ENCODE results near the gene ATRN.
A peak's percentile ranks its signal among the peaks of the same experiment; 100 is the strongest.
"Not testable (repeated sequence)": the region's sequence is repeated elsewhere in the genome, so short reads cannot be mapped to it uniquely, and the experiment has no call there.

Gene ATRN

DNA sequence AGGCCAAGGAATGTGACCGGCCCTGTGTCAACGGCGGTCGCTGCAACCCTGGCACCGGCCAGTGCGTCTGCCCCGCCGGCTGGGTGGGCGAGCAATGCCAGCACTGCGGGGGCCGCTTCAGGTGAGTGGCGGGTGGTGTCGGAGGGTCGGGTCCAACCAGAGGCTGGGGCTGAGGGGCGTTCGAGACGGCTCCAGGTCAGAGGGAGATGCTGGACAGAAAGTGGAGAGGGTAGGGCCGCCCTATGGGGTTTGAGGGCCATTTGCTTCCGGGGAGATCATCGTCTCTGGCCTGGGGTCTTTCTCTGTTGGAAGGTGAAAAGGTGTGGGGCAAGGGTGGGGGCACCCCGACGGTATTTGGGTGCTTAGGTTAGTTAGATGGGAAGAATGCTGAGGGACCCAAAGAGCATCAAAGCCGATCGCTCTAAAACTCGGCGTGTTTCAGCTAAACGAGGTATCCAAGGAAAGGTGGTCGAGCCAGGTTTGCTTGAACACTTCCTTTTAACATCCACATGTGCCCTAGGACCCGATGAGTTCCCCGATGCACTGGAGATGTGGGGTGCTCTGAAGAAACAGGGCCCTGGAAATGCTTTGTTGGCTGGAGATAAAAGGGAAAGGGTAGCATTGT, 691 bp downstream of the ATRN start:
- DNase-seq = no peak

GRCh38 chr20:3472105-3472504, 1.3 kb downstream of the ATRN start:
- DNase-seq = no peak

GRCh38 chr20:3473324-3473723, 2.5 kb downstream of the ATRN start:
- DNase-seq = no peak

GRCh38 chr20:3473944-3474343, 3.1 kb downstream of the ATRN start:
- no peak for DNase-seq

DNA sequence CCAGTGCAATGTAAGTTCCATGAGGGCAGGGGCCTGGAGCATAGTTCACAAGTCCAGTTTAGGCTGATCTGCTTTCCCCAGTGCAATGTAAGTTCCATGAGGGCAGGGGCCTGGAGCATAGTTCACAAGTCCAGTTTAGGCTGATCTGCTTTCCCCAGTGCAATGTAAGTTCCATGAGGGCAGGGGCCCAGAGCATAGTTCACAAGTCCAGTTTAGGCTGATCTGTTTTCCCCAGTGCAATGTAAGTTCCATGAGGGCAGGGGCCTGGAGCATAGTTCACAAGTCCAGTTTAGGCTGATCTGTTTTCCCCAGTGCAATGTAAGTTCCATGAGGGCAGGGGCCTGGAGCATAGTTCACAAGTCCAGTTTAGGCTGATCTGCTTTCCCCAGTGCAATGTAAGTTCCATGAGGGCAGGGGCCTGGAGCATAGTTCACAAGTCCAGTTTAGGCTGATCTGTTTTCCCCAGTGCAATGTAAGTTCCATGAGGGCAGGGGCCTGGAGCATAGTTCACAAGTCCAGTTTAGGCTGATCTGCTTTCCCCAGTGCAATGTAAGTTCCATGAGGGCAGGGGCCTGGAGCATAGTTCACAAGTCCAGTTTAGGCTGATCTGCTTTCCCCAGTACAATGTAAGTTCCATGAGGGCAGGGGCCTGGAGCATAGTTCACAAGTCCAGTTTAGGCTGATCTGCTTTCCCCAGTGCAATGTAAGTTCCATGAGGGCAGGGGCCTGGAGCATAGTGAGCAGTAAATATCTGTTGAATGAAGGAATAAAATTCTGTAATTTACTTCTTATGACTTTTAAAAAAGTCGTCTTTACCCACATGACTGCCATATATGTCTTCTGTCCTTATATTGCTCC, 6.4 kb downstream of the ATRN start:
- DNase-seq = not testable (repeated sequence)

DNA sequence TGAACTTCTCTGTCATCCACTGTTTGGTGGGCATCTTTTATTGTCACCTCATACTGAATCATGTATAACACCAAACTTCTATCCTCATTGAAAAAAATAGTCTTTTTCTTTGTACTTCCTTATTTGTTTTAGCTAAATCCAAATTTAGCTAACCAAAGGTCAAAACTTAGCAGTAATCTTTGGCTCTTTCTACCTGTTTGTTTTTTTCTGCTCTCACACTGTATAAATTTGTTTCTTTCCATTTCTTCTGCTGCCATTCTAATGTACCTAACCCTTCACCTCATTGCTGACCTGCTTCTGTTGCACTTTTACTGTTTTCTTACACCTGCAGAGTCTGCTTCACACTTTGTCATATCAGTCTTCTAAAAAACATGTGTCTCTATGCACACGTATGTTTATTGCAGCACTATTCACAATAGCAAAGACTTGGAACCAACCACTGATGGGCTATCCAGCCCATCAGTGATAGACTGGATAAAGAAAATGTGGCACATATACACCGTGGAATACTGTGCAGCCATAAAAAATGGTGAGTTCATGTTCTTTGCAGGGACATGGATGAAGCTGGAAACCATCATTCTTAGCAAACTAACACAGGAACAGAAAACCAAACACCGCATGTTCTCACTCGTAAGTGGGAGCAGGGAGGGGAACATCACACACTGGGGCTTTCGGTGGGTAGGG, 7.2 kb downstream of the ATRN start:
- no peak for DNase-seq

GRCh38 chr20:3479025-3479424, 8.2 kb downstream of the ATRN start:
- no peak for DNase-seq

- DNase-seq = no peak
These were observed 9.2 kb downstream of the ATRN start for GRCh38 chr20:3479759-3480615.

- no peak for DNase-seq
These were observed 12.5 kb downstream of the ATRN start for GRCh38 chr20:3483309-3483708.

- DNase-seq = no peak
These were observed 13.0 kb downstream of the ATRN start for GRCh38 chr20:3483784-3484183.

DNA sequence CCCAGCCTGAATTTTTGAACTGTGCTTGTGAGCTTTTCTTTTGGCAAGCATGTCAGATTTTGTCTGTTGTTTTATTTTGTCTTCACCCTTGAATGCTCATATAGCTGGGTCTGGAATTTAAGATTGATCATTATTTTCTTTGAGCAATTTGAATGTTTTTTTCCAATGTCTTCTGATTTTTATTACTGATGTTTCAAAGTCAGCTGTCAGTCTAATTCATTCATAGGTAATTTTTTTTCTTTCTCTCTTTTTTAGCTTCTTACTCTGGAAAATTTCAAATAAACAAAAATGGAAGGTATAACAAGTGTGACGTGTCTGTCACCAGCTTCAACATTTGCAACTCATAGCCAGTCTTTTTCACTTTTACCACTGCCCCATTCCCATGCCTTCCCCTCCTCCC, 15.1 kb downstream of the ATRN start:
- no peak for DNase-seq

DNA sequence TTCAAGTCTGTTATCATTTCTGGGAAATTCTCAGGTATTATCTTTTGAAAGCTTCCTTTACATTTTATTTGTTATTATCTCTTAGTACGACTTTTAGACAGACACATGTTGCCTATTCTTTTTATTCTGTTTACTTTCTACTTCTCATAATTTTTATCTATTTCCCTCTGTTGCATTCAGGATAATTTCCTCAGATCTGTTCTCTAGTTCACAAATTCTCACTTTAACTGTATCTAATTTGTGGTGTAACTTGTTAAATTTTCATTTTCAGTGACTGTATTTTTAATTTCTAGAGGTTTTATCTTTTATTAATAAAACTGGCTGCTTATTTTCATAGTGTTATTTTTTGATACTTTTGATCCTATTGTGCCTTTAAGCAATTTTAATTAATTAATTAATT, 16.0 kb downstream of the ATRN start:
- DNase-seq = no peak

DNA sequence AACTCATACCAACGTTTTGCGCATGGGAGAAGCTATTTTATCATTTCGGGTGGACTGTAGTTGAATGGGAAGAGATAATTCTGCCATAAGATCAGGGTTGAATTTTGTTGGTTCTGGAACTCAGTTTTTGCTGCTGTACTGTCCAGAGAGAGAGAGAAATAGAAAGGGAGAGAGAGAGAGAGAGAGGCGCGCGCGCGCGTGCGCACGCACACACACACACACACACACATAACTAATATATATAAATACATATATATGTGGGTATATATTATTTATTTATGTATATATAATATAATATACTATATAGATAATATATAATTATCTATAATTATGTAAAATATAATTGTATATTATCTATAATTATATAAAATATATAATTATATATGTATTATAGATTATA, 21.9 kb downstream of the ATRN start:
- DNase-seq = no peak

- DNase-seq = no peak
These were observed 23.4 kb downstream of the ATRN start for GRCh38 chr20:3494218-3494617.

DNA sequence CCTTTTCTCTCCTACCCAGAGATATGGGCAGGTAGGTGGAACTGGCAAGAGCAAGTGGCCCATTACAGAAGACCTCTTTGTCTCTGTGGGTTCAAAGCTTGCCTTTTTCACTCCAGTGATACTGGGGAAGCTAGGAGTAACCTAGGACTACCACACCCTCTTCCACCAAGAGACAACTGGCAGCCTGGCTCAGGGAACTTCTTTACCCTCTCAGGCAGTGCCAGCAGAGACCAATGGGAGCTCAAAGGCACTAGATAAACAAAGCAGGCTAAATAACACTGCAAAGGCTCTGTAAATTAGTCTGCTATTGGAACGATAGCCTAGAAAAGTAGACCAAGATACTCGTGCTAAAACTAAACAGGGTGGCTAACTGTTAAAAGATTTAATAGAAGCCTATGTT, 32.1 kb downstream of the ATRN start:
- no peak for DNase-seq

GRCh38 chr20:3505148-3505547, 34.3 kb downstream of the ATRN start:
- DNase-seq = no peak

DNA sequence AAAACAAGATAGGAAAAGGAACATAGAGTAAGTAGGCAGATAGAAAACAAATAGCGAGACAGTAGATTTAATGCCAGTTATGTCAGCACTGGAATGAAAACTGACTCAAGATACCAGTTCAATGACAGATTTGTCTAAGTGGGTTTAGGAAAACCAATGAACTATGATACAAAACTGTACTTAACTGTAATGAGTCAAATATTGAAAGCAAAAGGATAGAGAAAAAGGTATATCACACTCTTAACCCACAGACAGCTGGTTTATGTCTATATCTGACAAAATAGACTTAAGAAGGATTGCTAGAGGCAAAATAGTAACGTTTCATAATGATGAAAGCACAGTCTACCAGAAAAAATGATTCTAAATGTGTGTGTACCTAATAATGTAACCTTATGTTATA, 38.2 kb downstream of the ATRN start:
- no peak for DNase-seq

DNA sequence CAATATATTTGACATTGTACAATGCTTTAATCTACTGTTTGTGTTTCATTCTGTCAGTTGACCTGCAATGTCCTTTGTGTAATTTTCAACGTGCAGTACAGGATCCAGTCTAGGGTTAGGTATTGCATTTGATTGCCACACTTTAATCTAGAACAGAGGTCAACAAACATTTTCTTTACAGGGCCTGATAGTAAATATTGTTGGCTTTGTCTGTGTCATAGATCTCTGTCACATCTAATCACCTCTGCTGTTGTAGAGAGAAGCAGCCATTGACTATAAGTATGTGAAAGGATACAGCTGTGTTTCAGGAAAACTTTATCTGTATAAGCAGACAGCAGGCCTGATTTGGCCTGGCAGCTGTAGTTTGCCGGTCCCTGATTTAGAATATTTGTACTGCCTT, 39.3 kb downstream of the ATRN start:
- DNase-seq = peak; percentile 12

DNA sequence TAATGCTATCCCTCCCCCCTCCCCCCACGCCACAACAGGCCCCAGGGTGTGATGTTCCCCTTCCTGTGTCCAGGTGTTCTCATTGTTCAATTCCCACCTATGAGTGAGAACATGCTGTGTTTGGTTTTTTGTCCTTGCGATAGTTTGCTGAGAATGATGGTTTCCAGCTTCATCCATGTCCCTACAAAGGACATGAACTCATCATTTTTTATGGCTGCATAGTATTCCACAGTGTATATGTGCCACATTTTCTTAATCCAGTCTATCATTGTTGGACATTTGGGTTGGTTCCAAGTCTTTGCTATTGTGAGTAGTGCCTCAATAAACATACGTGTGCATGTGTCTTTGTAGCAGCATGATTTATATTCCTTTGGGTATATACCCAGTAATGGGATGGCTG, 41.4 kb downstream of the ATRN start:
- DNase-seq = not testable (repeated sequence)

GRCh38 chr20:3514012-3514642, 43.3 kb downstream of the ATRN start:
- DNase-seq = no peak

GRCh38 chr20:3515379-3516170, 44.8 kb downstream of the ATRN start:
- DNase-seq = no peak

All from hematopoietic multipotent progenitor cell treated with erythropoietin and hydrocortisone succinate and interleukin-3 and kit ligand, for 6 days (in vitro differentiated cells).